ENCODE data around the gene FOXN1. TPM values are rescaled to one million over a fixed set of nuclear protein-coding genes. Genes with fewer than 3 reads are reported as not detected.

Gene FOXN1
- total and polyA plus RNA-seq, 2 of the 4 experiments (the other 2 are of a cell fraction), result not detected

DNA sequence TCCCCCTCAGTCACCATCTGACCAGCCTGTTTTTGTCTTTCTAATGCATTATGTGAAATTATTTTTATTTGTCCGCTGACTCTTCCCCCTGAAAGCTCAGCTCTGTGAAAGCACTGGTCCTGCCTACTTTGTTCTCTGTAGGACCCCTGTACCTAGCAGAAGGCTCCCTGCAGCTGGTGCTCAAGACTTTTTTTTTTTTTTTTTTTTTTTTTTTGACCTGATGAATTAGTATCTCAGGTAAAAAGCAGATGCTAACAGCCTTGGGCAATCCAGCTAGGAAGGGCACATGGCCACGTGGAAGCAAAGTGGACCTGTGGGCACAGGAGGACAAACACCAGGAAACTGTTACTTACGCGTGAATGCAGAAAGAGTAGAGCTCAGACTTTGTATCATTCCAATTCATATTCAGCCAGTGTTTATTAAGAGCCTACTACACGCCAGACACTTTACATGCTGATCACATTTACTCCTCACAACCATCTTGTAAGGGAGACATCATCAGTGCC is 46.9 kb downstream of the FOXN1 start:
- Histone ChIP-seq H4K8ac (ENCODE audit: low read depth in 2 of 2, low read length in 2 of 2) (peak overlapping the region; percentile 9 to 69; a peak in 1 of 4 replicates), H3K79me1 (ENCODE audit: low read depth in 1 of 2, low read length in 2 of 2) (peaks cover 14 to 27% of the 10 kb centered on the region in 2 experiments), H2BK5ac (ENCODE audit: low read depth, low read length, poor library complexity, severe bottlenecking) (no peak overlapping the region), H4K91ac (ENCODE audit: insufficient read depth, low read depth, low read length) (no peak overlapping the region), H2AFZ (replicated peaks; ENCODE audit: low read length, poor library complexity) (peak overlapping the region; percentile 88), H3K56ac (ENCODE audit: extremely low read depth, insufficient read depth, low read length) (no peak overlapping the region), H3K4me2 (ENCODE audit: low read depth, low read length) (peak overlapping the region; percentile 85), H2AK5ac (ENCODE audit: low read depth, low read length) (peak overlapping the region; percentile 54; the same call in 1 of the 2 replicates), H3K23ac (ENCODE audit: low read depth, low read length) (no peak overlapping the region; the same call in 1 of the 2 replicates), H3K9ac (ENCODE audit: low read depth, low read length) (no peak overlapping the region), H2BK15ac (ENCODE audit: low read depth, low read length) (no peak overlapping the region), H3K18ac (ENCODE audit: low read depth, low read length) (no peak overlapping the region), H3K27me3 (ENCODE audit: control insufficient read depth, insufficient read depth, low read length) (no peaks in the 10 kb centered on the region), H3K9me1 (ENCODE audit: insufficient read depth, low read length) (peaks cover 10% of the 10 kb centered on the region; the same call in 1 of the 2 replicates), H3K27ac (ENCODE audit: insufficient read depth, low read length) (no peak overlapping the region), H3K9me3 (ENCODE audit: control insufficient read depth, insufficient read depth, low read length) (no peaks in the 10 kb centered on the region), H2BK20ac (ENCODE audit: low read depth, low read length) (no peak overlapping the region), H4K5ac (ENCODE audit: low read depth, low read length) (no peak overlapping the region), H4K20me1 (ENCODE audit: insufficient read depth, low read length) (peaks cover 13% of the 10 kb centered on the region), H3K4me1 (ENCODE audit: control insufficient read depth, insufficient read depth, low read length) (peaks cover 6% of the 10 kb centered on the region), H3K14ac (replicated peaks; ENCODE audit: low read depth, low read length) (peak overlapping the region; percentile 74), H2BK120ac (ENCODE audit: low read depth, low read length) (no peak overlapping the region), H3K4ac (ENCODE audit: low read depth, low read length) (peak overlapping the region; percentile 38; the same call in 1 of the 2 replicates), H2AK9ac (replicated peaks; ENCODE audit: low read depth, low read length, poor library complexity) (no peak overlapping the region), H3K4me3 (ENCODE audit: insufficient read depth, low read depth, low read length) (no peak overlapping the region), H3K36me3 (ENCODE audit: control insufficient read depth, insufficient read depth, low read length) (peaks cover 30% of the 10 kb centered on the region)
- ChIA-PET POLR2A (ENCODE audit: unreplicated experiment) (no interaction called here), CTCF (interaction anchor here (0.5 to 0.8 kb wide), 2 partner anchors 19 to 119 kb away, joined by 3 to 5 read pairs; partner anchors contain the start of gene PIGS)
- intact Hi-C loops (cut with micrococcal nuclease) (no loop called here), dilution Hi-C loops (cut with HindIII; ENCODE audit: low sequenced_read_pairs, unreplicated experiment) (no loop called here), in situ Hi-C loops (cut with MboI; ENCODE audit: low sequenced_read_pairs) (no loop called here)
- no TSS peak for BruUV-seq (replicated peaks)
- DNase-seq (no peak), ATAC-seq (ENCODE audit: low read depth) (no peak)
- 80% methylated on average over 1 of the region's 5 CpGs; no CpG with 5 or more reads in 1 of the 2 experiments for WGBS, 2 experiments (ENCODE audit: extremely low coverage in 2 of 2, insufficient read length in 1 of 2)
- no peak for TF ChIP-seq BHLHE40 (IDR thresholded peaks at IDR 0.05; ENCODE audit: low read depth, low read length)
- TF ChIP-seq NFE2L2 (IDR thresholded peaks at IDR 0.05; ENCODE audit: low read depth, low read length), result no peak
- no peak for TF ChIP-seq RAD21 (IDR thresholded peaks at IDR 0.05; ENCODE audit: low read length)
- no peak for TF ChIP-seq MAZ (IDR thresholded peaks at IDR 0.05; ENCODE audit: borderline replicate concordance, low read depth, low read length)
- no peak for TF ChIP-seq POLR2A (IDR thresholded peaks at IDR 0.05; ENCODE audit: low read depth, low read length)
- no peak for TF ChIP-seq CHD1 (IDR thresholded peaks at IDR 0.05; ENCODE audit: low read depth, low read length)
- no peak for TF ChIP-seq FOS (IDR thresholded peaks at IDR 0.05; ENCODE audit: low read depth, low read length)
- no peak for TF ChIP-seq RFX5 (IDR thresholded peaks at IDR 0.05; ENCODE audit: low read depth, low read length)
- TF ChIP-seq, protein P1, sequence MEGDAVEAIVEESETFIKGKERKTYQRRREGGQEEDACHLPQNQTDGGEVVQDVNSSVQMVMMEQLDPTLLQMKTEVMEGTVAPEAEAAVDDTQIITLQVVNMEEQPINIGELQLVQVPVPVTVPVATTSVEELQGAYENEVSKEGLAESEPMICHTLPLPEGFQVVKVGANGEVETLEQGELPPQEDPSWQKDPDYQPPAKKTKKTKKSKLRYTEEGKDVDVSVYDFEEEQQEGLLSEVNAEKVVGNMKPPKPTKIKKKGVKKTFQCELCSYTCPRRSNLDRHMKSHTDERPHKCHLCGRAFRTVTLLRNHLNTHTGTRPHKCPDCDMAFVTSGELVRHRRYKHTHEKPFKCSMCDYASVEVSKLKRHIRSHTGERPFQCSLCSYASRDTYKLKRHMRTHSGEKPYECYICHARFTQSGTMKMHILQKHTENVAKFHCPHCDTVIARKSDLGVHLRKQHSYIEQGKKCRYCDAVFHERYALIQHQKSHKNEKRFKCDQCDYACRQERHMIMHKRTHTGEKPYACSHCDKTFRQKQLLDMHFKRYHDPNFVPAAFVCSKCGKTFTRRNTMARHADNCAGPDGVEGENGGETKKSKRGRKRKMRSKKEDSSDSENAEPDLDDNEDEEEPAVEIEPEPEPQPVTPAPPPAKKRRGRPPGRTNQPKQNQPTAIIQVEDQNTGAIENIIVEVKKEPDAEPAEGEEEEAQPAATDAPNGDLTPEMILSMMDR (conservative IDR thresholded peaks at IDR 0.05; ENCODE audit: low read depth, low read length), result no peak
- no peak for TF ChIP-seq MAFK (IDR thresholded peaks at IDR 0.05; ENCODE audit: low read depth, low read length)
